Keratinocyte (primary cell): ENCODE results near the gene DNAH3. TPM values are rescaled to one million over a fixed set of nuclear protein-coding genes. Genes with fewer than 3 reads are reported as not detected.

Experiments used
- DNase-seq: peaks from one replicate; pipeline ENCODE4 v3.0.0-alpha.2; 2011; ENCODE audit warnings: low read depth, missing footprints, low spot score
- FAIRE-seq: peaks from 2 replicates; lab custom pipeline; 2011; peaks lifted over from hg19 to GRCh38; lab: Jason Lieb, UNC
- H2AFZ ChIP-seq: 2 replicates; pipeline ENCODE4 v1.6.0; 2012; ENCODE audit warnings: low read length, control low read depth, inconsistent platforms; ENCODE audit not compliant: control insufficient read depth
- H3K27ac ChIP-seq: 2 replicates; pipeline ENCODE4 v1.5.1; 2011; ENCODE audit warnings: low read length; ENCODE audit not compliant: control insufficient read depth, insufficient read depth
- H3K27me3 ChIP-seq: 3 replicates; pipeline ENCODE4 v1.6.0; 2011; ENCODE audit warnings: low read length; ENCODE audit not compliant: control insufficient read depth, insufficient read depth; ENCODE audit errors: extremely low read depth
- H3K36me3 ChIP-seq, 2 experiments: 2 replicates in 1 of 2; 3 replicates in 1 of 2; pipeline ENCODE4 v1.5.1; 2011; ENCODE audit warnings: low read length in 2 of 2, mild to moderate bottlenecking in 1 of 2; ENCODE audit not compliant: control insufficient read depth in 2 of 2, insufficient read depth in 2 of 2; ENCODE audit errors: extremely low read depth in 1 of 2
- H3K4me1 ChIP-seq: 3 replicates; pipeline ENCODE4 v1.5.1; 2011; ENCODE audit warnings: low read length; ENCODE audit not compliant: control insufficient read depth, insufficient read depth; ENCODE audit errors: extremely low read depth
- H3K4me2 ChIP-seq: 3 replicates; pipeline ENCODE4 v1.6.0; 2011; ENCODE audit warnings: low read depth, low read length; ENCODE audit not compliant: control insufficient read depth, insufficient read depth; ENCODE audit errors: extremely low read depth
- H3K4me3 ChIP-seq, 3 experiments: fragments of 200-600 bp in 1 of 3; sonication (generic) in 1 of 3; 2 replicates in 2 of 3; 3 replicates in 1 of 3; pipeline ENCODE4 v1.5.1; 2011 to 2016; ENCODE audit warnings: low read length in 3 of 3, mild to moderate bottlenecking in 3 of 3, control low read depth in 2 of 3, inconsistent platforms in 1 of 3, low read depth in 1 of 3, mixed read lengths in 1 of 3, mixed run types in 1 of 3, moderate library complexity in 1 of 3; ENCODE audit not compliant: control insufficient read depth in 2 of 3, insufficient read depth in 2 of 3; ENCODE audit errors: extremely low read depth in 1 of 3
- H3K79me2 ChIP-seq: 2 replicates; pipeline ENCODE4 v1.6.0; 2012; ENCODE audit warnings: low read length; ENCODE audit not compliant: control insufficient read depth, insufficient read depth
- H3K9ac ChIP-seq: 3 replicates; pipeline ENCODE4 v1.6.0; 2011; ENCODE audit warnings: low read length; ENCODE audit not compliant: control insufficient read depth, insufficient read depth; ENCODE audit errors: extremely low read depth
- H3K9me1 ChIP-seq: 3 replicates; pipeline ENCODE4 v1.6.0; 2011; ENCODE audit warnings: low read length; ENCODE audit not compliant: control insufficient read depth, insufficient read depth; ENCODE audit errors: extremely low read depth
- H3K9me3 ChIP-seq: 2 replicates; pipeline ENCODE4 v1.5.1; 2012; ENCODE audit warnings: low read depth, low read length; ENCODE audit not compliant: control insufficient read depth
- H4K20me1 ChIP-seq: 3 replicates; pipeline ENCODE4 v1.6.0; 2011; ENCODE audit warnings: low read length; ENCODE audit not compliant: control insufficient read depth, insufficient read depth; ENCODE audit errors: extremely low read depth
- CTCF ChIP-seq, 3 experiments: IDR thresholded peaks in 1 of 3; conservative IDR thresholded peaks in 1 of 3; optimal IDR thresholded peaks in 1 of 3; 2 replicates in 2 of 3; 3 replicates in 1 of 3; pipeline versions ENCODE3 to v1.5.1; 2011; ENCODE audit warnings: low read length in 3 of 3, mild to moderate bottlenecking in 3 of 3, moderate library complexity in 2 of 3, control low read depth in 1 of 3, inconsistent platforms in 1 of 3; ENCODE audit not compliant: insufficient read depth in 2 of 3; ENCODE audit errors: extremely low read depth in 1 of 3
- EZH2 ChIP-seq: IDR thresholded peaks from one replicate; pipeline ENCODE4 v1.6.1; 2012; ENCODE audit warnings: inconsistent platforms, mild to moderate bottlenecking, low read length, moderate library complexity
- dilution Hi-C: fragments of 300-500 bp; cut with MboI; formaldehyde crosslinking; loops from one replicate; pipeline ENCODE4 v1.7.0; 2020; ENCODE audit warnings: low sequenced_read_pairs; ENCODE audit not compliant: extremely low pct_ligation_motif_present
- polyA plus RNA-seq, 5 experiments: library from polyadenylated mRNA; depleted of rRNA in 3 of 5; stranded (reverse) in 3 of 5; stranded (forward) in 1 of 5; unstranded in 1 of 5; fragments of >200 nt; gene quantifications; 1 replicate in 1 of 5; 2 replicates in 3 of 5; 3 replicates in 1 of 5; pipeline versions ENCODE4 v1.2.1 to v1.2.3, GENCODE V29; 2011 to 2012; ENCODE audit warnings: missing spikeins in 2 of 5, low read depth in 1 of 5, low replicate concordance in 1 of 5

DNAH3 gene
- polyA plus RNA-seq, 1 donor (not counting 4 experiments of a cell fraction or from before 2014, with no cell fraction given): 1.2 TPM

DNA sequence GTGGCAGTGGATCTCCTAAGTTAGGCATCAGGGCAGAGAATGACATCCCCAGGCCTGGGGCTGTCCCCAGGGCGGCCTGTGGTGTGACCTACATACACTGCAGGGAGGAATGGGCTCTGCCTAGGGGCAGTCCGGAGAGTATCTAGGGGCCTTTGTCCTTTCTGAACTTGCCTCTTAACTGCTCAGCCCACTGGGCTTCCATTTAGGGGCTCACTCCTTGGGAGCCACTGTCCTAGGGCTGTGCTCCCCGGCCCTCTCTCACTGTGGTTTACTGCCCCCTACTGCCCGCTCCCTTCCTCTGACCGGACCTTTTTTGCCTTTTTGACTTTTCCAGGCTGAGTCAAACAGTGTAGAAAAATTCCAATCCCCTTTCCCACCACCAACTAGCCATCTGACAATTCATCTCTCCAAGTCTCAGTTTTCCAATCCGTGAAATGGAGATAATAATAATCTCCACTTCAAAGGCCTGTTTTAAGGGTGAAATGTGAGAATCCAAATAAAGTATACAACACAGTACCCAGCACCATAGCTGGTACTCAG is 66.8 kb downstream of the DNAH3 start:
- Histone ChIP-seq H3K79me2 (no peaks in the 10 kb centered on the region), H3K9ac (no peak overlapping the region), H3K4me3 (no peak overlapping the region), H3K4me1 (peaks cover 7% of the 10 kb centered on the region), H3K36me3 (no peaks in the 10 kb centered on the region), H3K9me1 (no peaks in the 10 kb centered on the region), H3K27ac (no peak overlapping the region), H2AFZ (no peak overlapping the region), H3K4me2 (no peak overlapping the region), H4K20me1 (no peaks in the 10 kb centered on the region), H3K27me3 (no peaks in the 10 kb centered on the region), H3K9me3 (no peaks in the 10 kb centered on the region)
- DNase-seq (no peak), FAIRE-seq (peak; percentile 34)
- dilution Hi-C loops: no loop called here
- peak; percentile 81 to 85 (median 82) for TF ChIP-seq CTCF (optimal IDR thresholded peaks at IDR 0.05 in 1 of 3, IDR thresholded peaks at IDR 0.05 in 1 of 3, conservative IDR thresholded peaks at IDR 0.05 in 1 of 3; ENCODE audit: extremely low read depth in 1 of 3, insufficient read depth in 2 of 3, low read length in 3 of 3)
- no peak for TF ChIP-seq EZH2

GRCh38 chr16:21081329-21081728 is 69.3 kb downstream of the DNAH3 start:
- no peak for DNase-seq
- H3K36me3 ChIP-seq: no peaks in the 10 kb centered on the region
- H3K9me3 ChIP-seq: no peaks in the 10 kb centered on the region
- dilution Hi-C loops: no loop called here
- H3K9me1 ChIP-seq: no peaks in the 10 kb centered on the region
- H2AFZ ChIP-seq: no peak overlapping the region
- no peaks in the 10 kb centered on the region for H4K20me1 ChIP-seq
- H3K9ac ChIP-seq: no peak overlapping the region
- H3K27me3 ChIP-seq: no peaks in the 10 kb centered on the region
- TF ChIP-seq EZH2 (no peak), CTCF (optimal IDR thresholded peaks at IDR 0.05 in 1 of 3, IDR thresholded peaks at IDR 0.05 in 1 of 3, conservative IDR thresholded peaks at IDR 0.05 in 1 of 3; ENCODE audit: extremely low read depth in 1 of 3, insufficient read depth in 2 of 3, low read length in 3 of 3) (no peak)
- no peak overlapping the region for H3K4me2 ChIP-seq
- no peaks in the 10 kb centered on the region for H3K4me1 ChIP-seq
- FAIRE-seq: no peak
- H3K4me3 ChIP-seq: no peak overlapping the region
- H3K27ac ChIP-seq: no peak overlapping the region
- H3K79me2 ChIP-seq: no peaks in the 10 kb centered on the region
